Kidney (tissue), 14 donors: ENCODE measurements around the gene GMDS. TPM values are rescaled to one million over a fixed set of nuclear protein-coding genes. Genes with fewer than 3 reads are reported as not detected.
A peak's percentile ranks its signal among the peaks of the same experiment; 100 is the strongest.

Experiments used
- DNase-seq, 5 donors: peaks; one replicate each; pipeline ENCODE4 v3.0.0-alpha.2; 2013 to 2020
- FAIRE-seq: peaks from 2 replicates; lab custom pipeline; 2012; peaks lifted over from hg19 to GRCh38; lab: Jason Lieb, UNC
- H3K27ac ChIP-seq, 2 donors: one replicate each; pipeline ENCODE4 v1.7.0; 2013; ENCODE audit warnings: low read depth in 2 of 2, low read length in 2 of 2, inconsistent platforms in 1 of 2
- H3K27me3 ChIP-seq: one replicate; pipeline ENCODE4 v1.7.1; 2013; ENCODE audit warnings: low read length, inconsistent platforms; ENCODE audit not compliant: control insufficient read depth, insufficient read depth
- H3K36me3 ChIP-seq, 3 donors: one replicate each; pipeline versions ENCODE4 v1.7.0 to v1.7.1; 2013; ENCODE audit warnings: low read length in 3 of 3, control low read depth in 1 of 3, inconsistent platforms in 1 of 3; ENCODE audit not compliant: insufficient read depth in 3 of 3, control insufficient read depth in 2 of 3
- H3K4me1 ChIP-seq, 3 donors: one replicate each; pipeline versions ENCODE4 v1.7.0 to v1.7.1; 2013; ENCODE audit warnings: low read length in 3 of 3, inconsistent platforms in 1 of 3, low read depth in 1 of 3; ENCODE audit not compliant: control insufficient read depth in 2 of 3, insufficient read depth in 2 of 3
- H3K4me3 ChIP-seq, 3 donors: one replicate each; pipeline versions ENCODE4 v1.7.0 to v1.8.1; 2013; ENCODE audit warnings: low read length in 3 of 3, control low read depth in 1 of 3, inconsistent platforms in 1 of 3
- H3K9ac ChIP-seq, 3 donors: one replicate each; pipeline versions ENCODE4 v1.7.0 to v1.7.1; 2013; ENCODE audit warnings: low read length in 3 of 3, control low read depth in 1 of 3, inconsistent platforms in 1 of 3
- H3K9me3 ChIP-seq, 3 donors: one replicate each; pipeline versions ENCODE4 v1.7.0 to v1.7.1; 2013; ENCODE audit warnings: low read length in 3 of 3, control low read depth in 1 of 3, inconsistent platforms in 1 of 3; ENCODE audit not compliant: control insufficient read depth in 2 of 3, insufficient read depth in 1 of 3
- intact Hi-C: fragments of 100-400 bp; cut with DNase I; formaldehyde crosslinking; loops from one replicate; pipeline ENCODE4 v1.11.1; 2022
- polyA plus RNA-seq: library from polyadenylated mRNA; stranded (reverse); fragments of 350-450 nt; fragmentation: Illumina TruSeq; extraction: RNeasy Lipid Tissue Mini Kit (QIAGEN cat#74804); gene quantifications from one replicate; pipeline ENCODE4 v1.2.3, GENCODE V29; 2014; ENCODE audit warnings: low read depth, low replicate concordance; ENCODE audit not compliant: insufficient read depth
- total RNA-seq: library from RNA; stranded (reverse); fragmentation: NEBNext Ultra II Directional; extraction: Animal tissue kit (Norgen Biotek cat#: 25700); gene quantifications from one replicate; pipeline ENCODE4 v1.2.1, GENCODE V29; 2021
- TF ChIP-seq, protein P1 (sequence below): IDR thresholded peaks from 3 replicates; pipeline ENCODE4 v1.5.1; 2012; ENCODE audit warnings: mild to moderate bottlenecking, moderate library complexity, borderline replicate concordance; ENCODE audit not compliant: insufficient read depth; ENCODE audit errors: extremely low read depth
- donor health status: control.
- donor health status: control.
- donor health status: control.
- donor health status: control.
- donor health status: control.
- donor health status: DM: yes; HTN: yes; CAD: no.
- donor health status: Normal renal cell carcinoma (clear cell type).

GMDS gene
- total and polyA plus RNA-seq, 2 donors from 2014 or later: 49.6 to 63.7 TPM

GRCh38 chr6:1825926-1826325 lies 419.5 kb downstream of the GMDS start:
- TF ChIP-seq, protein P1, sequence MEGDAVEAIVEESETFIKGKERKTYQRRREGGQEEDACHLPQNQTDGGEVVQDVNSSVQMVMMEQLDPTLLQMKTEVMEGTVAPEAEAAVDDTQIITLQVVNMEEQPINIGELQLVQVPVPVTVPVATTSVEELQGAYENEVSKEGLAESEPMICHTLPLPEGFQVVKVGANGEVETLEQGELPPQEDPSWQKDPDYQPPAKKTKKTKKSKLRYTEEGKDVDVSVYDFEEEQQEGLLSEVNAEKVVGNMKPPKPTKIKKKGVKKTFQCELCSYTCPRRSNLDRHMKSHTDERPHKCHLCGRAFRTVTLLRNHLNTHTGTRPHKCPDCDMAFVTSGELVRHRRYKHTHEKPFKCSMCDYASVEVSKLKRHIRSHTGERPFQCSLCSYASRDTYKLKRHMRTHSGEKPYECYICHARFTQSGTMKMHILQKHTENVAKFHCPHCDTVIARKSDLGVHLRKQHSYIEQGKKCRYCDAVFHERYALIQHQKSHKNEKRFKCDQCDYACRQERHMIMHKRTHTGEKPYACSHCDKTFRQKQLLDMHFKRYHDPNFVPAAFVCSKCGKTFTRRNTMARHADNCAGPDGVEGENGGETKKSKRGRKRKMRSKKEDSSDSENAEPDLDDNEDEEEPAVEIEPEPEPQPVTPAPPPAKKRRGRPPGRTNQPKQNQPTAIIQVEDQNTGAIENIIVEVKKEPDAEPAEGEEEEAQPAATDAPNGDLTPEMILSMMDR: no peak
- intact Hi-C loops: no loop called here
- peaks cover 0 to 12% (median 4%) of the 10 kb centered on the region in 3 donors for H3K9me3 ChIP-seq
- H3K36me3 ChIP-seq: no peaks in the 10 kb centered on the region
- FAIRE-seq (no peak), DNase-seq (no peak)
- no peak overlapping the region for H3K9ac ChIP-seq
- H3K4me3 ChIP-seq: no peak overlapping the region
- H3K27ac ChIP-seq: no peak overlapping the region
- H3K27me3 ChIP-seq: no peaks in the 10 kb centered on the region
- H3K4me1 ChIP-seq: peaks cover under 1 to 4% (median 2%) of the 10 kb centered on the region in 3 donors

GRCh38 chr6:1825277-1825676 lies 420.1 kb downstream of the GMDS start:
- Histone ChIP-seq H3K27ac (no peak overlapping the region), H3K4me1 (peaks cover 4 to 7% (median 4%) of the 10 kb centered on the region in 3 donors), H3K36me3 (no peaks in the 10 kb centered on the region), H3K9me3 (peaks cover 0 to 12% (median 4%) of the 10 kb centered on the region in 3 donors), H3K9ac (no peak overlapping the region), H3K27me3 (no peaks in the 10 kb centered on the region), H3K4me3 (no peak overlapping the region)
- intact Hi-C loops: no loop called here
- TF ChIP-seq, protein P1: no peak
- DNase-seq (no peak), FAIRE-seq (no peak)

GRCh38 chr6:1821513-1822183 lies 423.8 kb downstream of the GMDS start:
- H3K4me3 ChIP-seq: peak overlapping the region in 2 of 3 donors; percentile 37 to 57
- H3K27ac ChIP-seq: peak overlapping the region in 1 of 2 donors; percentile 27
- H3K4me1 ChIP-seq: peaks cover 4 to 14% (median 4%) of the 10 kb centered on the region in 3 donors
- no peaks in the 10 kb centered on the region for H3K27me3 ChIP-seq
- TF ChIP-seq, protein P1: no peak
- DNase-seq (peak in 3 of 5 donors; percentile 51 to 72 (median 71)), FAIRE-seq (no peak)
- H3K9ac ChIP-seq: peak overlapping the region in 1 of 3 donors; percentile 57
- no peaks in the 10 kb centered on the region for H3K36me3 ChIP-seq
- intact Hi-C loops: no loop called here
- H3K9me3 ChIP-seq: no peaks in the 10 kb centered on the region
